ENCODE data around the gene KDM4B. TPM values are rescaled to one million over a fixed set of nuclear protein-coding genes. Genes with fewer than 3 reads are reported as not detected.

The KDM4B gene
- total RNA-seq, 1 donor from 2014 or later, result 46.0 TPM

DNA sequence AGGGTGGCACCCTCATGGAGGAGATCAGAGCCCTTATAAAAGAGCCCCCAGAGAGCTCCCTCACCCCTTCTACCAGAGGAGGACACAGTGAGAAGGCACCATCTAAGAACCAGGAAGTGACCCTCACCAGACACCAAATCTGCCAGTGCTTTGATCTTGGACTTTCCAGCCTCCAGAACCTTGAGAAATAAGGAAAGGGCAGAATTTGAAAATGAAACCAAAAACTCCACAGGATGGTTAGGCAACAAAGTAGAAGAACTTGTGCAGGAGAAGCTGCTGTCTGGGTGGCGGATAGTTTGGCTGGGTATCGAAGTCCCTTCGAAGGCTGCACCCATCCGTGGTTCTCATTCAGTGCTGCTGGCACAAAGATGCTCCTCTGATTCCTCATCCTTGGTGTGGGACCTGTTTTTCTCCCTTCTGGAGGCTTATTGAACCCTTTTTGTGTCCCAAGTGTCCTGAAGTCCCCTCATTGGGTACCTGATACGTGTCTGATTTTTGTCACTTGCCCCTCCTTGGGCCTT is 130.8 kb downstream of the KDM4B start:
- intact Hi-C loops (cut with DNase I), result no loop called here
- TF ChIP-seq, protein P1, sequence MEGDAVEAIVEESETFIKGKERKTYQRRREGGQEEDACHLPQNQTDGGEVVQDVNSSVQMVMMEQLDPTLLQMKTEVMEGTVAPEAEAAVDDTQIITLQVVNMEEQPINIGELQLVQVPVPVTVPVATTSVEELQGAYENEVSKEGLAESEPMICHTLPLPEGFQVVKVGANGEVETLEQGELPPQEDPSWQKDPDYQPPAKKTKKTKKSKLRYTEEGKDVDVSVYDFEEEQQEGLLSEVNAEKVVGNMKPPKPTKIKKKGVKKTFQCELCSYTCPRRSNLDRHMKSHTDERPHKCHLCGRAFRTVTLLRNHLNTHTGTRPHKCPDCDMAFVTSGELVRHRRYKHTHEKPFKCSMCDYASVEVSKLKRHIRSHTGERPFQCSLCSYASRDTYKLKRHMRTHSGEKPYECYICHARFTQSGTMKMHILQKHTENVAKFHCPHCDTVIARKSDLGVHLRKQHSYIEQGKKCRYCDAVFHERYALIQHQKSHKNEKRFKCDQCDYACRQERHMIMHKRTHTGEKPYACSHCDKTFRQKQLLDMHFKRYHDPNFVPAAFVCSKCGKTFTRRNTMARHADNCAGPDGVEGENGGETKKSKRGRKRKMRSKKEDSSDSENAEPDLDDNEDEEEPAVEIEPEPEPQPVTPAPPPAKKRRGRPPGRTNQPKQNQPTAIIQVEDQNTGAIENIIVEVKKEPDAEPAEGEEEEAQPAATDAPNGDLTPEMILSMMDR (IDR thresholded peaks at IDR 0.05), result no peak
- H3K36me3 ChIP-seq, result peaks cover 6 to 21% of the 10 kb centered on the region in 2 donors
- H3K9me3 ChIP-seq, result peaks cover 11 to 22% of the 10 kb centered on the region in 2 donors
- peaks cover 0 to 23% of the 10 kb centered on the region in 2 donors for H3K4me1 ChIP-seq
- H3K4me3 ChIP-seq, result no peak overlapping the region
- H3K27me3 ChIP-seq, result no peaks in the 10 kb centered on the region
- DNase-seq (ENCODE audit: low spot score in 2 of 2), result no peak
- no peak overlapping the region for H3K27ac ChIP-seq

GRCh38 chr19:5101871-5102270 is 133.0 kb downstream of the KDM4B start:
- Histone ChIP-seq H3K36me3 (peaks cover 14 to 21% of the 10 kb centered on the region in 2 donors), H3K27ac (no peak overlapping the region), H3K27me3 (no peaks in the 10 kb centered on the region), H3K4me1 (peaks cover 5 to 29% of the 10 kb centered on the region in 2 donors), H3K4me3 (no peak overlapping the region), H3K9me3 (peaks cover 11 to 22% of the 10 kb centered on the region in 2 donors)
- DNase-seq (ENCODE audit: low spot score in 2 of 2), result no peak
- TF ChIP-seq, protein P1 (IDR thresholded peaks at IDR 0.05), result no peak
- intact Hi-C loops (cut with DNase I), result no loop called here

DNA sequence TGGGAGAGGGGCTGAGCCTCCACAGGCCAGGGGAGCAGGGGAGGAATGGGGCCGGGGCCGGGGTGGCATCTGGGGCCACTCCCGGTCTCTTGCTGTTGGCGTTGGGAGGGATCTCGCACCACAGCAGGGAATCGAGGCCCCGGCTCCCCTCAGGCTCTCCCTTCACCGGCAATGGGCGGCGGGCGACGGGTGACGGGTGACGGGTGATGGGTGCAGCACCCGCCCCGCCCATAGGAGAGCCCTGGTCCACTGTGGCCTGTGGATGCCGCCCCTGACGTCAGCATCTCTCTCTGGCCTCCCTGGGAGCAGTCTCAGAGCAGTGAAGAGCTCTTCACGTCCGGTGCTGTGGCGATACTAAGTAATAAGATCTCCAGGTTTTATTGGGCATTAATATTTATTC is 133.6 kb downstream of the KDM4B start:
- peaks cover 5 to 29% of the 10 kb centered on the region in 2 donors for H3K4me1 ChIP-seq
- TF ChIP-seq, protein P1 (IDR thresholded peaks at IDR 0.05), result no peak

DNA sequence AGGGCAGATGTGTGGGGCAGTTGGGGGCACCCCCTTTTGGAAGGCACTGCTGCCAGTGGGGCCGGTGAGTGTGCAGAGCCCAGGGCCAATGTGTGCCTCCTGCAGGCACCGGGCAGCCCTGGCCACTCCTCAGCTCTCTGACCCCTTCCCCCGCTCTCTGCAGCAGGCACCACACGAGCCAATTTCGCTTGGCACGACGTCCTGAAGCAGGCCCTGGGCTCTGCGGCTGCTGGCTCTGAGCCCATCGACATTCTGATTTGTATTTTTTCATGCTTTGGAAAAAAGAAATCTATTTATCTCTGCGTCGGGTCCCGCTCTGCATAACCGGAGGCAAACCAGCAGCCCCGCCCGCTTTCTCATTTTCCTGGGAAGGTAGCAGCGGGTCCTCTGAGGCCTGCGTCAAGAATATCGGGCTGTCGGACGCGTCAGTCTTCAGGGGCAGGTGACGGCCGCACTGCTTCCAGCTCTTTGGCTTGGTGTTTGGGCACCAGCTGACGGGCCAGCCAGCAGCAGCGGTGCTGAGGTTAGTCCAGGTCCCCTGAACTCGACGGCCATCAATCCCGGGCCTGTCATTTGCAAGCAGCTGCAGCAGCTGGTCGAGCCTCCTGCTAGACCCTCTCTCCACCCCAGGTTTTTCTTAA is 134.3 kb downstream of the KDM4B start:
- Histone ChIP-seq H3K36me3 (peaks cover 11 to 21% of the 10 kb centered on the region in 2 donors), H3K27ac (peak overlapping the region; percentile 58 to 72), H3K4me3 (peak overlapping the region in 1 of 2 donors; percentile 41), H3K9me3 (peaks cover 11 to 21% of the 10 kb centered on the region in 2 donors), H3K4me1 (peaks cover 5 to 29% of the 10 kb centered on the region in 2 donors), H3K27me3 (no peaks in the 10 kb centered on the region)
- TF ChIP-seq, protein P1 (IDR thresholded peaks at IDR 0.05), result no peak
- DNase-seq (ENCODE audit: low spot score in 2 of 2), result peak in 1 of 2 donors; percentile 76
- intact Hi-C loops (cut with DNase I), result no loop called here

More for the DNA sequence above, 133.6 kb downstream of the KDM4B start:
- Histone ChIP-seq H3K9me3 (peaks cover 11 to 22% of the 10 kb centered on the region in 2 donors), H3K27me3 (no peaks in the 10 kb centered on the region), H3K4me3 (no peak overlapping the region), H3K36me3 (peaks cover 14 to 18% of the 10 kb centered on the region in 2 donors), H3K27ac (peak overlapping the region in 1 of 2 donors; percentile 58)
- DNase-seq (ENCODE audit: low spot score in 2 of 2), result no peak
- intact Hi-C loops (cut with DNase I), result no loop called here

DNA sequence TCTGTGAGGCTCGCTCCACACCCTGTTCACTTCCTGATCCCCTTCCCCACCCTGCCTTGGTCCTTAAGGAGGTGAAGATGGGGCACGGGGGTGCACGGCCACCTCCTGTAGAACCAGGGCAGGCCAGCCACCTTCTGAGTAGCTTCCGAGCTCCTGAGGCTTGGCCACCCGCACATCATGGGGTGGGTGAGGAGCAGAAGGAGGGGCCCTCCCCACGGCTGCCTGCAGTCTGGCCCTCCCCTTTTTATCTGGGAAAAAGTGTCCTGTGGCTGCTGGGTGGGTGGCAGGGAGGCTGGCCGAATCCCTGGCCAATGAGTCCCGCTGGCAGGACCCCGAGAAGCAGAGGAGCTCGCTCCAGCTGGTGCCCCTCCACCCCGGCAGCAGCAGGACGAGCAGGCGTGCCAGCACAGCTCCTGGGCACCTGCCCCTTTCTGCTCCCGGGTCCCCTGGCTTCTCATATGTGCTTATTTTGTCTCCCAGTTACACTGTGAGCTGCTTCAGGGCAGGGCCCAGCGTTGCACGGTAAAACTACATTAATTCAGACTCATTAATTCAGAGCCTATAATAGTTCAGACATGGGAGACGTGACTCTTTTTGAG is 135.0 kb downstream of the KDM4B start:
- intact Hi-C loops (cut with DNase I), result no loop called here
- DNase-seq (ENCODE audit: low spot score in 2 of 2), result no peak
- Histone ChIP-seq H3K9me3 (peaks cover 11 to 14% of the 10 kb centered on the region in 2 donors), H3K36me3 (peaks cover 11 to 18% of the 10 kb centered on the region in 2 donors), H3K27ac (peak overlapping the region; percentile 58 to 72), H3K4me3 (peak overlapping the region in 1 of 2 donors; percentile 41), H3K4me1 (peaks cover 5 to 29% of the 10 kb centered on the region in 2 donors), H3K27me3 (no peaks in the 10 kb centered on the region)
- TF ChIP-seq, protein P1 (IDR thresholded peaks at IDR 0.05), result no peak
